GM12864 (cell line): ENCODE results near the gene LRRC4C.

Experiments used
- DNase-seq: peaks from one replicate; pipeline ENCODE4 v3.0.0-alpha.2; 2011; ENCODE audit warnings: low read depth
- H3K4me3 ChIP-seq: 2 replicates; pipeline ENCODE4 v1.5.1; 2011; ENCODE audit warnings: mild to moderate bottlenecking, low read depth, low read length, control low read depth
- CTCF ChIP-seq: IDR thresholded peaks from 2 replicates; pipeline ENCODE4 v1.5.1; 2011; ENCODE audit warnings: low read depth, mild to moderate bottlenecking, moderate library complexity, low read length, control low read depth, inconsistent platforms; ENCODE audit errors: missing control alignments

The LRRC4C gene

GRCh38 chr11:41246399-41246745 is 213.1 kb downstream of the LRRC4C start:
- no peak for DNase-seq
- no peak overlapping the region for H3K4me3 ChIP-seq
- TF ChIP-seq CTCF: no peak

- no peak for DNase-seq
- H3K4me3 ChIP-seq: no peak overlapping the region
- TF ChIP-seq CTCF: peak; percentile 27
Measured at GRCh38 chr11:41245704-41246398, 213.6 kb downstream of the LRRC4C start.

GRCh38 chr11:41245184-41245583 is 214.3 kb downstream of the LRRC4C start:
- DNase-seq: no peak
- no peak for TF ChIP-seq CTCF
- H3K4me3 ChIP-seq: no peak overlapping the region

GRCh38 chr11:41237382-41237781 is 222.1 kb downstream of the LRRC4C start:
- DNase-seq: no peak
- H3K4me3 ChIP-seq: no peak overlapping the region
- no peak for TF ChIP-seq CTCF

- no peak for TF ChIP-seq CTCF
- H3K4me3 ChIP-seq: no peak overlapping the region
- DNase-seq: no peak
Measured at GRCh38 chr11:41235668-41236067, 223.8 kb downstream of the LRRC4C start.

- TF ChIP-seq CTCF: no peak
- DNase-seq: no peak
- H3K4me3 ChIP-seq: no peak overlapping the region
Measured at GRCh38 chr11:41225856-41226633, 233.4 kb downstream of the LRRC4C start.
